Measurements from ENCODE around the gene CXCR3.

- TF ChIP-seq EZH2 (IDR thresholded peaks at IDR 0.05; ENCODE audit: insufficient read depth, low read length) (no peak), CTCF (IDR thresholded peaks at IDR 0.05; ENCODE audit: insufficient read depth, low read depth, low read length) (no peak)
These were observed 2.4 kb downstream of the CXCR3 start for GRCh38 chrX:71615954-71616353.

Measured in astrocyte (in vitro differentiated cells and primary cell).